ENCODE results near the gene PTK7.
"Not testable (repeated sequence)": the region's sequence is repeated elsewhere in the genome, so short reads cannot be mapped to it uniquely, and the experiment has no call there.

The PTK7 gene

GRCh38 chr6:43075670-43076463 is at the start of gene PTK7:
PTK7 (plus strand) TSS chr6:43076314; CDS start chr6:43076489, 175 bp downstream.
- DNase-seq (ENCODE audit: low spot score) = no peak

GRCh38 chr6:43026365-43026764 is 49.7 kb upstream of the PTK7 start:
- no peak for DNase-seq (ENCODE audit: low spot score)

GRCh38 chr6:43029120-43029519 is 47.0 kb upstream of the PTK7 start:
- no peak for DNase-seq (ENCODE audit: low spot score)

GRCh38 chr6:43032326-43032725 is 43.8 kb upstream of the PTK7 start:
- DNase-seq (ENCODE audit: low spot score) = no peak

GRCh38 chr6:43033496-43034189 is 42.5 kb upstream of the PTK7 start:
- no peak for DNase-seq (ENCODE audit: low spot score)

GRCh38 chr6:43034190-43034525 is 42.0 kb upstream of the PTK7 start:
- no peak for DNase-seq (ENCODE audit: low spot score)

GRCh38 chr6:43035495-43036194 is 40.5 kb upstream of the PTK7 start:
- DNase-seq (ENCODE audit: low spot score) = no peak

- DNase-seq (ENCODE audit: low spot score) = no peak
Observed at GRCh38 chr6:43036712-43037111, 39.4 kb upstream of the PTK7 start.

GRCh38 chr6:43037197-43037596 is 38.9 kb upstream of the PTK7 start:
- no peak for DNase-seq (ENCODE audit: low spot score)

- DNase-seq (ENCODE audit: low spot score) = no peak
Observed at GRCh38 chr6:43037706-43038105, 38.4 kb upstream of the PTK7 start.

GRCh38 chr6:43038727-43039126 is 37.4 kb upstream of the PTK7 start:
- no peak for DNase-seq (ENCODE audit: low spot score)

- DNase-seq (ENCODE audit: low spot score) = no peak
Observed at GRCh38 chr6:43040542-43041257, 35.4 kb upstream of the PTK7 start.

- not testable (repeated sequence) for DNase-seq (ENCODE audit: low spot score)
Observed at GRCh38 chr6:43041475-43041874, 34.6 kb upstream of the PTK7 start.

- DNase-seq (ENCODE audit: low spot score) = no peak
Observed at GRCh38 chr6:43043310-43043709, 32.8 kb upstream of the PTK7 start.

GRCh38 chr6:43045371-43045930 is 30.7 kb upstream of the PTK7 start:
- DNase-seq (ENCODE audit: low spot score) = no peak

- DNase-seq (ENCODE audit: low spot score) = no peak
Observed at GRCh38 chr6:43047998-43048397, 28.1 kb upstream of the PTK7 start.

- no peak for DNase-seq (ENCODE audit: low spot score)
Observed at GRCh38 chr6:43050981-43051380, 25.1 kb upstream of the PTK7 start.

- no peak for DNase-seq (ENCODE audit: low spot score)
Observed at GRCh38 chr6:43052225-43052841, 23.8 kb upstream of the PTK7 start.

- DNase-seq (ENCODE audit: low spot score) = no peak
Observed at GRCh38 chr6:43052842-43053544, 23.1 kb upstream of the PTK7 start.

- DNase-seq (ENCODE audit: low spot score) = peak; percentile 70
Observed at GRCh38 chr6:43053545-43054205, 22.4 kb upstream of the PTK7 start, which contains the start of gene CUL7. CUL7 (minus strand) TSS chr6:43053851; CDS start chr6:43052788, 1,063 bp downstream.

Data from pons (tissue), 1 donor.